ENCODE measurements around the gene COG7.

Gene COG7

GRCh38 chr16:23423496-23424049 is 29.4 kb downstream of the COG7 start:
- Histone ChIP-seq H3K27ac (no peak overlapping the region), H3K4me2 (no peak overlapping the region), H3K36me3 (peaks cover 73% of the 10 kb centered on the region), H3K9me3 (no peaks in the 10 kb centered on the region), H3K9ac (no peak overlapping the region), H4K20me1 (no peaks in the 10 kb centered on the region), H3K4me1 (no peaks in the 10 kb centered on the region), H3K4me3 (no peak overlapping the region), H3K27me3 (no peaks in the 10 kb centered on the region)
- no peak for TF ChIP-seq Cebpa-rat (IDR thresholded peaks at IDR 0.05)

- peaks cover 81% of the 10 kb centered on the region for H3K36me3 ChIP-seq
- no peaks in the 10 kb centered on the region for H3K4me1 ChIP-seq
- no peak overlapping the region for H3K4me3 ChIP-seq
- no peaks in the 10 kb centered on the region for H4K20me1 ChIP-seq
- H3K9me3 ChIP-seq, result no peaks in the 10 kb centered on the region
- no peak overlapping the region for H3K27ac ChIP-seq
- TF ChIP-seq Cebpa-rat (IDR thresholded peaks at IDR 0.05), result no peak
- H3K4me2 ChIP-seq, result no peak overlapping the region
- no peaks in the 10 kb centered on the region for H3K27me3 ChIP-seq
- H3K9ac ChIP-seq, result no peak overlapping the region
Observed at GRCh38 chr16:23420011-23420410, 33.0 kb downstream of the COG7 start.

GRCh38 chr16:23416816-23417215 is 36.2 kb downstream of the COG7 start:
- H3K36me3 ChIP-seq, result peaks cover 85% of the 10 kb centered on the region
- no peak overlapping the region for H3K4me3 ChIP-seq
- H3K9me3 ChIP-seq, result no peaks in the 10 kb centered on the region
- H3K9ac ChIP-seq, result no peak overlapping the region
- H3K4me2 ChIP-seq, result no peak overlapping the region
- no peak for TF ChIP-seq Cebpa-rat (IDR thresholded peaks at IDR 0.05)
- H4K20me1 ChIP-seq, result no peaks in the 10 kb centered on the region
- no peaks in the 10 kb centered on the region for H3K27me3 ChIP-seq
- H3K4me1 ChIP-seq, result no peaks in the 10 kb centered on the region
- H3K27ac ChIP-seq, result no peak overlapping the region

DNA sequence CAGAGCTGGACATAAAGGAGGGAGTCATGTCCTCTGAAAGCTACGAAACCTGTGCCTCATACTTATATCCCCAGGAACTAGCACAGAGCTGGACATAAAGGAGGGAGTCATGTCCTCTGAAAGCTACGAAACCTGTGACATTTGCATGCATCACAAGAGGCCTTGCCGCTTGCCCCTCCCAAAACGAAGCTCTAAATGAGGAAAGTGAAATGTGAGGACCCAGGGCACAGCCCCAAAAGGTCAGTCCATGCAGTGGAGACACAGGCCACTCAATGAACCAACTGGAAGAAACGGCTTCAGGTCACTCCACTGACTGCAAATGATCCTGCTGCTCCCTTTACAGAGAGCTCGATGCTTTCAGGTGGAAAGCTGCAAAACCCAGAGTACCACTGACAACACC is 38.3 kb downstream of the COG7 start:
- no peak for TF ChIP-seq Cebpa-rat (IDR thresholded peaks at IDR 0.05)
- peaks cover 98% of the 10 kb centered on the region for H3K36me3 ChIP-seq

GRCh38 chr16:23410176-23410575 is 42.8 kb downstream of the COG7 start:
- Histone ChIP-seq H4K20me1 (no peaks in the 10 kb centered on the region), H3K27me3 (no peaks in the 10 kb centered on the region), H3K4me2 (no peak overlapping the region), H3K9ac (no peak overlapping the region), H3K4me3 (no peak overlapping the region), H3K36me3 (peaks cover 93% of the 10 kb centered on the region), H3K9me3 (no peaks in the 10 kb centered on the region), H3K4me1 (no peaks in the 10 kb centered on the region), H3K27ac (no peak overlapping the region)
- TF ChIP-seq Cebpa-rat (IDR thresholded peaks at IDR 0.05), result no peak

More for the DNA sequence above, 38.3 kb downstream of the COG7 start:
- H3K9me3 ChIP-seq, result no peaks in the 10 kb centered on the region
- H4K20me1 ChIP-seq, result no peaks in the 10 kb centered on the region
- no peak overlapping the region for H3K9ac ChIP-seq
- H3K4me1 ChIP-seq, result no peaks in the 10 kb centered on the region
- H3K4me3 ChIP-seq, result no peak overlapping the region
- H3K27ac ChIP-seq, result no peak overlapping the region
- no peaks in the 10 kb centered on the region for H3K27me3 ChIP-seq
- no peak overlapping the region for H3K4me2 ChIP-seq

- TF ChIP-seq Cebpa-rat (IDR thresholded peaks at IDR 0.05), result no peak
- Histone ChIP-seq H3K9me3 (no peaks in the 10 kb centered on the region), H3K4me1 (no peaks in the 10 kb centered on the region), H3K36me3 (peaks cover 93% of the 10 kb centered on the region), H3K4me2 (no peak overlapping the region), H3K27me3 (no peaks in the 10 kb centered on the region), H3K27ac (no peak overlapping the region), H3K9ac (no peak overlapping the region), H3K4me3 (no peak overlapping the region), H4K20me1 (no peaks in the 10 kb centered on the region)
Observed at GRCh38 chr16:23409522-23409921, 43.5 kb downstream of the COG7 start.

GRCh38 chr16:23408823-23409298 is 44.1 kb downstream of the COG7 start:
- H3K27me3 ChIP-seq, result no peaks in the 10 kb centered on the region
- H4K20me1 ChIP-seq, result no peaks in the 10 kb centered on the region
- no peak for TF ChIP-seq Cebpa-rat (IDR thresholded peaks at IDR 0.05)
- H3K9me3 ChIP-seq, result no peaks in the 10 kb centered on the region
- H3K36me3 ChIP-seq, result peaks cover 93% of the 10 kb centered on the region
- H3K4me3 ChIP-seq, result no peak overlapping the region
- no peak overlapping the region for H3K27ac ChIP-seq
- H3K4me2 ChIP-seq, result no peak overlapping the region
- no peak overlapping the region for H3K9ac ChIP-seq
- H3K4me1 ChIP-seq, result no peaks in the 10 kb centered on the region

DNA sequence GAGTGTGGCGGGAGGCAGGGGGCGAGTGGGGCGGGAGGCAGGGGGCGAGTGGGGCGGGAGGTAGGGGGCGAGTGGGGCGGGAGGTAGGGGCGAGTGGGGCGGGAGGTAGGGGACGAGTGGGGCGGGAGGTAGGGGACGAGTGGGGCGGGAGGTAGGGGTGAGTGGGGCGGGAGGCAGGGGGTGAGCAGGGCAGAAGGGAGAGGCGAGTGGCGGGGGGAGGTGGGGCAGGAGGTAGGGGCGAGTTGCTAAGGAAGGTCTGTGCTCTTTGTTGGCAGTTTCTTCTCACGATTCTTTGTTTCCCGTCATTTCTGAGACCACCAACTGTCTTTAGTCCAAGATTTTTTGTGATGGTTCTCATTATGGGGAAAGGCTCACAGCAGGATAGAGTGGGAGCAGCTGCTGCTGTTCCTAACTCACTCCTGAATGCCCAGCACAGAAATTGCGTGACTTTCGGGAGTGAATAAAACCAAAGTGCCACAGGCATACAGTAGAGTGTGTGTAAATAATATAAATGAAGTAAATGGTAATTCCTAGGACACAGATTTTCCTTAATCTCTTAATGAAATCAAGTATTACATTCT is 44.7 kb downstream of the COG7 start:
- H3K9me3 ChIP-seq, result no peaks in the 10 kb centered on the region
- no peak overlapping the region for H3K27ac ChIP-seq
- H3K4me1 ChIP-seq, result no peaks in the 10 kb centered on the region
- H3K36me3 ChIP-seq, result peaks cover 93% of the 10 kb centered on the region
- no peak overlapping the region for H3K4me2 ChIP-seq
- H3K4me3 ChIP-seq, result no peak overlapping the region
- no peak for TF ChIP-seq Cebpa-rat (IDR thresholded peaks at IDR 0.05)
- no peak overlapping the region for H3K9ac ChIP-seq
- H4K20me1 ChIP-seq, result no peaks in the 10 kb centered on the region
- H3K27me3 ChIP-seq, result no peaks in the 10 kb centered on the region

- H3K27me3 ChIP-seq, result no peaks in the 10 kb centered on the region
- H3K4me2 ChIP-seq, result no peak overlapping the region
- H3K9ac ChIP-seq, result no peak overlapping the region
- H3K4me3 ChIP-seq, result no peak overlapping the region
- TF ChIP-seq Cebpa-rat (IDR thresholded peaks at IDR 0.05), result no peak
- H3K27ac ChIP-seq, result no peak overlapping the region
- peaks cover 95% of the 10 kb centered on the region for H3K36me3 ChIP-seq
- H4K20me1 ChIP-seq, result no peaks in the 10 kb centered on the region
- H3K4me1 ChIP-seq, result no peaks in the 10 kb centered on the region
- no peaks in the 10 kb centered on the region for H3K9me3 ChIP-seq
Observed at GRCh38 chr16:23407436-23408127, 45.4 kb downstream of the COG7 start.

DNA sequence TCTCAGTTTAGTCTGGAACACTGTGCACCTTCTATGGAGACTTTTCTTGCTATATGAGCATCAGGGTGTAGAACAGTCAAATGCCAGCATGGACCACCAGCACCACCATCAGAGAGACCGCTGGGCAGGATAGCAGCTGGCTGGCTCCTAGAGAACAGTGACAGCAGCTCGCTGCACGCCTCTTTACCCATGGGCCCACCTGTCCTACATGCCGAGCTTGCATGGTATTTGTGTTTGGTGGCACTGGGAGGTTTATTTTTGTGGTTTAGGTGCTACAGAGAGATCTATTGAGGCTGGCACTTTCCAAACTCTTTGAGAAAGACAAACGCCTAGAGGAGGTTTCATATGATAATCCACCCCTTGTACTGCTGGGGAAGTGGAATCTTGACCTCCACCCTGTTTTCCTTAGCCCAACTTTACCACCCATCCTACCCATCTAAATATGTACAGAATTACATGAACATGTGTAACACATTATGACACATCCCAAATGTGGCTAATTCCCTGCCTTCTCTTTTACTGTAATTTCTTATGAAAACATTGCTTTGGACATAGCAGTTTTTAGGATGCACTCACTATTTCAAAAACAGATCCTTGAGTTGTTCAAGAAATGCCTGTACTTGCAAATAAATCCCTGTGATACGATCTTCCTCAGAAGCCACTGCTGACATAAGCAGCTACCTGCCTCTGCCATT is 46.3 kb downstream of the COG7 start:
- TF ChIP-seq Cebpa-rat (IDR thresholded peaks at IDR 0.05), result no peak
- H3K4me3 ChIP-seq, result no peak overlapping the region
- no peaks in the 10 kb centered on the region for H3K9me3 ChIP-seq
- H3K9ac ChIP-seq, result no peak overlapping the region
- H3K27me3 ChIP-seq, result no peaks in the 10 kb centered on the region
- H3K27ac ChIP-seq, result no peak overlapping the region
- H4K20me1 ChIP-seq, result no peaks in the 10 kb centered on the region
- H3K4me2 ChIP-seq, result no peak overlapping the region
- H3K36me3 ChIP-seq, result peaks cover 94% of the 10 kb centered on the region
- no peaks in the 10 kb centered on the region for H3K4me1 ChIP-seq
